ENCODE measurements around the gene IL17RA.

IL17RA gene

GRCh38 chr22:17108256-17109112 is 23.7 kb downstream of the IL17RA start:
- no peak overlapping the region for H3K4me3 Mint-ChIP-seq
- no peaks in the 10 kb centered on the region for H3K9me3 Mint-ChIP-seq
- H3K36me3 Mint-ChIP-seq: peaks cover 47% of the 10 kb centered on the region
- no peaks in the 10 kb centered on the region for H3K27me3 Mint-ChIP-seq
- ATAC-seq: no peak
- no peaks in the 10 kb centered on the region for H3K4me1 Mint-ChIP-seq
- H3K27ac Mint-ChIP-seq: no peak overlapping the region

GRCh38 chr22:17109113-17109865 is 24.5 kb downstream of the IL17RA start:
- no peak overlapping the region for H3K4me3 Mint-ChIP-seq
- H3K27me3 Mint-ChIP-seq: no peaks in the 10 kb centered on the region
- H3K36me3 Mint-ChIP-seq: peaks cover 44% of the 10 kb centered on the region
- no peaks in the 10 kb centered on the region for H3K4me1 Mint-ChIP-seq
- peak; percentile 9 for ATAC-seq
- no peaks in the 10 kb centered on the region for H3K9me3 Mint-ChIP-seq
- no peak overlapping the region for H3K27ac Mint-ChIP-seq

GRCh38 chr22:17109976-17110375 is 25.2 kb downstream of the IL17RA start:
- Mint-ChIP-seq H3K4me3 (no peak overlapping the region), H3K27ac (no peak overlapping the region), H3K4me1 (no peaks in the 10 kb centered on the region), H3K27me3 (no peaks in the 10 kb centered on the region), H3K36me3 (peaks cover 38% of the 10 kb centered on the region), H3K9me3 (no peaks in the 10 kb centered on the region)
- ATAC-seq: no peak

GRCh38 chr22:17110791-17111550 is 26.2 kb downstream of the IL17RA start:
- Mint-ChIP-seq H3K27me3 (peaks cover 4% of the 10 kb centered on the region), H3K4me3 (no peak overlapping the region), H3K36me3 (peaks cover 31% of the 10 kb centered on the region), H3K9me3 (no peaks in the 10 kb centered on the region), H3K27ac (no peak overlapping the region), H3K4me1 (peaks cover 6% of the 10 kb centered on the region)
- no peak for ATAC-seq

- Mint-ChIP-seq H3K4me1 (peaks cover 22% of the 10 kb centered on the region), H3K27ac (no peak overlapping the region), H3K27me3 (peaks cover 20% of the 10 kb centered on the region), H3K4me3 (no peak overlapping the region), H3K36me3 (peaks cover 24% of the 10 kb centered on the region), H3K9me3 (no peaks in the 10 kb centered on the region)
- ATAC-seq: no peak
Measured at GRCh38 chr22:17112491-17113042, 27.8 kb downstream of the IL17RA start.

GRCh38 chr22:17113600-17113999 is 28.8 kb downstream of the IL17RA start:
- H3K4me1 Mint-ChIP-seq: peaks cover 32% of the 10 kb centered on the region
- no peaks in the 10 kb centered on the region for H3K9me3 Mint-ChIP-seq
- H3K27me3 Mint-ChIP-seq: peaks cover 30% of the 10 kb centered on the region
- H3K4me3 Mint-ChIP-seq: no peak overlapping the region
- no peak overlapping the region for H3K27ac Mint-ChIP-seq
- ATAC-seq: no peak
- peaks cover 17% of the 10 kb centered on the region for H3K36me3 Mint-ChIP-seq

- no peak overlapping the region for H3K27ac Mint-ChIP-seq
- peaks cover 38% of the 10 kb centered on the region for H3K27me3 Mint-ChIP-seq
- no peak overlapping the region for H3K4me3 Mint-ChIP-seq
- peaks cover 15% of the 10 kb centered on the region for H3K36me3 Mint-ChIP-seq
- no peaks in the 10 kb centered on the region for H3K9me3 Mint-ChIP-seq
- H3K4me1 Mint-ChIP-seq: peaks cover 39% of the 10 kb centered on the region
- no peak for ATAC-seq
Measured at GRCh38 chr22:17114173-17114897, 29.5 kb downstream of the IL17RA start.

- no peak for ATAC-seq
- no peak overlapping the region for H3K27ac Mint-ChIP-seq
- no peaks in the 10 kb centered on the region for H3K9me3 Mint-ChIP-seq
- peaks cover 10% of the 10 kb centered on the region for H3K36me3 Mint-ChIP-seq
- H3K27me3 Mint-ChIP-seq: peaks cover 43% of the 10 kb centered on the region
- H3K4me3 Mint-ChIP-seq: no peak overlapping the region
- peaks cover 39% of the 10 kb centered on the region for H3K4me1 Mint-ChIP-seq
Measured at GRCh38 chr22:17114898-17115235, 30.1 kb downstream of the IL17RA start.

GRCh38 chr22:17115236-17115635 is 30.4 kb downstream of the IL17RA start:
- ATAC-seq: no peak
- Mint-ChIP-seq H3K4me3 (no peak overlapping the region), H3K27me3 (peaks cover 45% of the 10 kb centered on the region), H3K4me1 (peaks cover 39% of the 10 kb centered on the region), H3K9me3 (no peaks in the 10 kb centered on the region), H3K36me3 (peaks cover 8% of the 10 kb centered on the region), H3K27ac (no peak overlapping the region)

- Mint-ChIP-seq H3K4me1 (peaks cover 39% of the 10 kb centered on the region), H3K27me3 (peaks cover 46% of the 10 kb centered on the region), H3K36me3 (peaks cover 2% of the 10 kb centered on the region), H3K4me3 (no peak overlapping the region), H3K27ac (no peak overlapping the region), H3K9me3 (no peaks in the 10 kb centered on the region)
- ATAC-seq: no peak
Measured at GRCh38 chr22:17115945-17116565, 31.3 kb downstream of the IL17RA start.

- ATAC-seq: no peak
- Mint-ChIP-seq H3K27me3 (peaks cover 53% of the 10 kb centered on the region), H3K9me3 (no peaks in the 10 kb centered on the region), H3K27ac (peak overlapping the region; percentile 42), H3K4me1 (peaks cover 39% of the 10 kb centered on the region), H3K36me3 (no peaks in the 10 kb centered on the region), H3K4me3 (peak overlapping the region; percentile 9)
Measured at GRCh38 chr22:17116572-17117330, 32.0 kb downstream of the IL17RA start.

- Mint-ChIP-seq H3K27ac (no peak overlapping the region), H3K36me3 (no peaks in the 10 kb centered on the region), H3K4me3 (no peak overlapping the region), H3K9me3 (no peaks in the 10 kb centered on the region), H3K4me1 (peaks cover 39% of the 10 kb centered on the region), H3K27me3 (peaks cover 60% of the 10 kb centered on the region)
- no peak for ATAC-seq
Measured at GRCh38 chr22:17117400-17117799, 32.6 kb downstream of the IL17RA start.

GRCh38 chr22:17117890-17118289 is 33.1 kb downstream of the IL17RA start:
- H3K27ac Mint-ChIP-seq: no peak overlapping the region
- H3K9me3 Mint-ChIP-seq: no peaks in the 10 kb centered on the region
- H3K27me3 Mint-ChIP-seq: peaks cover 65% of the 10 kb centered on the region
- peaks cover 39% of the 10 kb centered on the region for H3K4me1 Mint-ChIP-seq
- ATAC-seq: peak; percentile 5
- H3K4me3 Mint-ChIP-seq: peak overlapping the region; percentile 52
- H3K36me3 Mint-ChIP-seq: no peaks in the 10 kb centered on the region

- Mint-ChIP-seq H3K36me3 (no peaks in the 10 kb centered on the region), H3K4me1 (peaks cover 39% of the 10 kb centered on the region), H3K9me3 (no peaks in the 10 kb centered on the region), H3K27ac (no peak overlapping the region), H3K27me3 (peaks cover 69% of the 10 kb centered on the region), H3K4me3 (peak overlapping the region; percentile 52)
- no peak for ATAC-seq
Measured at GRCh38 chr22:17118342-17118741, 33.5 kb downstream of the IL17RA start.
